IMR-90 (cell line): ENCODE measurements around the gene ATP13A1. TPM values are rescaled to one million over a fixed set of nuclear protein-coding genes. Genes with fewer than 3 reads are reported as not detected.

Experiments used
- ATAC-seq: fragments of 200-7000 bp; cut with Tn5 transposase; 2 replicates; pipeline ENCODE4 v1.9.1; 2020; ENCODE audit warnings: low read depth, mild to moderate bottlenecking, moderate library complexity
- BruUV-seq: library from RNA; stranded (reverse); fragments of 400-500 nt; replicated peaks from 2 replicates; lab custom pipeline; 2021; lab: Mats Ljungman, UMichigan
- CTCF ChIA-PET: fragments of 300-600 bp; formaldehyde crosslinking; extraction: SDS; loops from one replicate; lab custom pipeline; 2021; ENCODE audit warnings: antibody characterized with exemption; lab: Yijun Ruan, JAX
- POLR2A ChIA-PET: fragments of 300-600 bp; sonication (Branson Sonifier 250); formaldehyde crosslinking; loops from one replicate; lab custom pipeline; 2022; ENCODE audit warnings: antibody characterized with exemption; ENCODE audit not compliant: unreplicated experiment; lab: Charles Lee
- DNase-seq: peaks from one replicate; pipeline ENCODE4 v3.0.0; 2013
- H2AFZ ChIP-seq: replicated peaks from 2 replicates; pipeline ENCODE3; 2013; ENCODE audit warnings: low read length, mild to moderate bottlenecking; ENCODE audit not compliant: poor library complexity
- H2AK5ac ChIP-seq: 2 replicates; pipeline ENCODE4 v1.6.1; 2013; ENCODE audit warnings: low read depth, low read length, inconsistent platforms
- H2AK9ac ChIP-seq: replicated peaks from 2 replicates; pipeline ENCODE3; 2013; ENCODE audit warnings: mild to moderate bottlenecking, low read depth, low read length, moderate library complexity; ENCODE audit not compliant: poor library complexity
- H2BK120ac ChIP-seq: 2 replicates; pipeline ENCODE4 v1.6.1; 2013; ENCODE audit warnings: low read depth, low read length, inconsistent platforms
- H2BK15ac ChIP-seq: 3 replicates; pipeline ENCODE4 v1.6.1; 2013; ENCODE audit warnings: low read depth, low read length, inconsistent platforms
- H2BK20ac ChIP-seq: 2 replicates; pipeline ENCODE4 v1.6.1; 2013; ENCODE audit warnings: low read depth, mild to moderate bottlenecking, inconsistent platforms, low read length, moderate library complexity
- H2BK5ac ChIP-seq: 2 replicates; pipeline ENCODE4 v1.6.1; 2013; ENCODE audit warnings: mild to moderate bottlenecking, low read depth, low read length, inconsistent platforms; ENCODE audit not compliant: poor library complexity, severe bottlenecking
- H3K14ac ChIP-seq: replicated peaks from 2 replicates; pipeline ENCODE4 v1.6.1; 2013; ENCODE audit warnings: low read depth, low read length, inconsistent platforms
- H3K18ac ChIP-seq: 2 replicates; pipeline ENCODE4 v1.6.1; 2013; ENCODE audit warnings: low read depth, low read length, control low read depth
- H3K23ac ChIP-seq: 2 replicates; pipeline ENCODE4 v1.6.1; 2013; ENCODE audit warnings: low read depth, low read length, inconsistent platforms
- H3K27ac ChIP-seq: 2 replicates; pipeline ENCODE4 v1.5.1; 2013; ENCODE audit warnings: mild to moderate bottlenecking, control low read depth, low read length; ENCODE audit not compliant: insufficient read depth
- H3K27me3 ChIP-seq: 2 replicates; pipeline ENCODE4 v1.6.1; 2013; ENCODE audit warnings: low read length; ENCODE audit not compliant: control insufficient read depth, insufficient read depth
- H3K36me3 ChIP-seq: 2 replicates; pipeline ENCODE4 v1.6.1; 2013; ENCODE audit warnings: low read length, mixed read lengths; ENCODE audit not compliant: control insufficient read depth, insufficient read depth
- H3K4ac ChIP-seq: 2 replicates; pipeline ENCODE4 v1.6.1; 2013; ENCODE audit warnings: low read depth, low read length, inconsistent platforms
- H3K4me1 ChIP-seq: 2 replicates; pipeline ENCODE4 v1.6.1; 2013; ENCODE audit warnings: low read length, mixed read lengths; ENCODE audit not compliant: control insufficient read depth, insufficient read depth
- H3K4me2 ChIP-seq: 2 replicates; pipeline ENCODE4 v1.6.1; 2013; ENCODE audit warnings: low read depth, mild to moderate bottlenecking, control low read depth, low read length, moderate library complexity
- H3K4me3 ChIP-seq: 2 replicates; pipeline ENCODE4 v1.5.1; 2013; ENCODE audit warnings: low read depth, mild to moderate bottlenecking, control low read depth, low read length, moderate library complexity; ENCODE audit not compliant: insufficient read depth
- H3K56ac ChIP-seq: 2 replicates; pipeline ENCODE4 v1.6.1; 2013; ENCODE audit warnings: low read length, inconsistent platforms; ENCODE audit not compliant: insufficient read depth; ENCODE audit errors: extremely low read depth
- H3K79me1 ChIP-seq, 2 experiments: 2 replicates each; pipeline ENCODE4 v1.6.1; 2013; ENCODE audit warnings: low read length in 2 of 2, inconsistent platforms in 1 of 2, low read depth in 1 of 2
- H3K9ac ChIP-seq: 2 replicates; pipeline ENCODE4 v1.6.1; 2013; ENCODE audit warnings: low read depth, low read length, control low read depth
- H3K9me1 ChIP-seq: 2 replicates; pipeline ENCODE4 v1.6.1; 2013; ENCODE audit warnings: low read length, inconsistent platforms; ENCODE audit not compliant: insufficient read depth
- H3K9me3 ChIP-seq: 2 replicates; pipeline ENCODE4 v1.6.1; 2013; ENCODE audit warnings: low read length; ENCODE audit not compliant: control insufficient read depth, insufficient read depth
- H4K20me1 ChIP-seq: 2 replicates; pipeline ENCODE4 v1.6.1; 2013; ENCODE audit warnings: low read length, inconsistent platforms; ENCODE audit not compliant: insufficient read depth
- H4K5ac ChIP-seq: 2 replicates; pipeline ENCODE4 v1.6.1; 2013; ENCODE audit warnings: mild to moderate bottlenecking, low read depth, low read length, control low read depth
- H4K8ac ChIP-seq, 2 experiments: 2 replicates each; pipeline ENCODE4 v1.6.1; 2013; ENCODE audit warnings: low read depth in 2 of 2, low read length in 2 of 2, control low read depth in 1 of 2, inconsistent platforms in 1 of 2
- H4K91ac ChIP-seq: 2 replicates; pipeline ENCODE4 v1.6.1; 2013; ENCODE audit warnings: low read depth, low read length, inconsistent platforms; ENCODE audit not compliant: insufficient read depth
- BHLHE40 ChIP-seq: fragments of 150-350 bp; IDR thresholded peaks from 2 replicates; pipeline ENCODE4 v1.6.1; 2016; ENCODE audit warnings: mild to moderate bottlenecking, low read depth, low read length
- CEBPB ChIP-seq: IDR thresholded peaks from 2 replicates; pipeline ENCODE4 v1.6.1; 2012; ENCODE audit warnings: low read depth, low read length, improper control_type of control experiment
- CTCF ChIP-seq: conservative IDR thresholded peaks from 2 replicates; pipeline ENCODE4 v1.5.1; 2012; ENCODE audit warnings: mild to moderate bottlenecking, low read depth, low read length, improper control_type of control experiment
- ELK1 ChIP-seq: fragments of 150-350 bp; IDR thresholded peaks from 2 replicates; pipeline ENCODE4 v1.6.1; 2016; ENCODE audit warnings: low read depth, mild to moderate bottlenecking, low read length, moderate library complexity, borderline replicate concordance
- MAFK ChIP-seq: IDR thresholded peaks from 2 replicates; pipeline ENCODE4 v1.6.1; 2012; ENCODE audit warnings: low read depth, low read length, improper control_type of control experiment
- MAZ ChIP-seq: IDR thresholded peaks from 2 replicates; pipeline ENCODE4 v1.6.1; 2012; ENCODE audit warnings: low read depth, mild to moderate bottlenecking, low read length, improper control_type of control experiment, moderate library complexity, borderline replicate concordance
- MXI1 ChIP-seq: IDR thresholded peaks from 2 replicates; pipeline ENCODE4 v1.6.1; 2012; ENCODE audit warnings: low read depth, mild to moderate bottlenecking, low read length, moderate library complexity, borderline replicate concordance
- NFE2L2 ChIP-seq: fragments of 150-350 bp; IDR thresholded peaks from 2 replicates; pipeline ENCODE4 v1.6.1; 2016; ENCODE audit warnings: low read depth, mild to moderate bottlenecking, low read length
- RAD21 ChIP-seq: IDR thresholded peaks from 2 replicates; pipeline ENCODE4 v1.6.1; 2012; ENCODE audit warnings: low read length, improper control_type of control experiment
- RCOR1 ChIP-seq: IDR thresholded peaks from 2 replicates; pipeline ENCODE4 v1.6.1; 2012; ENCODE audit warnings: mild to moderate bottlenecking, low read length, improper control_type of control experiment; ENCODE audit not compliant: insufficient replicate concordance
- RFX5 ChIP-seq: IDR thresholded peaks from 2 replicates; pipeline ENCODE4 v1.8.0; 2012; ENCODE audit warnings: low read depth, mild to moderate bottlenecking, low read length, moderate library complexity
- SMC3 ChIP-seq: fragments of 150-350 bp; IDR thresholded peaks from 2 replicates; pipeline ENCODE4 v1.6.1; 2016; ENCODE audit warnings: low read depth, mild to moderate bottlenecking, antibody characterized with exemption, low read length, moderate library complexity
- WGBS, 2 experiments: methylation state at CpG; one replicate each; pipeline versions ENCODE4 v1.1.5 to v1.1.7; 2013; ENCODE audit warnings: missing lambda C conversion rate in 2 of 2; ENCODE audit not compliant: insufficient read length in 1 of 2; ENCODE audit errors: extremely low coverage in 2 of 2; 5-methylcytosine and 5-hydroxymethylcytosine counted together
- dilution Hi-C: fragments of 300-500 bp; cut with HindIII; formaldehyde crosslinking; loops from one replicate; pipeline ENCODE4 v1.14.3; 2018; ENCODE audit warnings: low sequenced_read_pairs; ENCODE audit not compliant: unreplicated experiment
- in situ Hi-C: fragments of 300-500 bp; cut with MboI; formaldehyde crosslinking; loops from 3 replicates; pipeline ENCODE4 v1.14.3; 2019; ENCODE audit warnings: low sequenced_read_pairs, inconsistent platforms, mixed read lengths
- intact Hi-C: fragments of 100-400 bp; cut with micrococcal nuclease; formaldehyde crosslinking; loops from 2 replicates; pipeline ENCODE4 v1.10.0; 2022
- polyA plus RNA-seq, 3 experiments: library from polyadenylated mRNA; depleted of rRNA; stranded (reverse); fragments of >200 nt; gene quantifications; 2 replicates each; pipeline ENCODE4 v1.2.3, GENCODE V29; 2012; ENCODE audit warnings: low replicate concordance in 1 of 3
- total RNA-seq: library from RNA; depleted of rRNA; stranded (reverse); fragments of >200 nt; gene quantifications from 2 replicates; pipeline ENCODE4 v1.2.3, GENCODE V29; 2012
- TF ChIP-seq, protein P1 (sequence below): fragments of 150-350 bp; IDR thresholded peaks from 2 replicates; pipeline ENCODE4 v1.6.1; 2017; ENCODE audit warnings: mild to moderate bottlenecking, antibody characterized with exemption, low read length, low read depth

ATP13A1 gene
- total and polyA plus RNA-seq, 2 of the 4 experiments (the other 2 are of a cell fraction) = 13.3 to 43.8 TPM

DNA sequence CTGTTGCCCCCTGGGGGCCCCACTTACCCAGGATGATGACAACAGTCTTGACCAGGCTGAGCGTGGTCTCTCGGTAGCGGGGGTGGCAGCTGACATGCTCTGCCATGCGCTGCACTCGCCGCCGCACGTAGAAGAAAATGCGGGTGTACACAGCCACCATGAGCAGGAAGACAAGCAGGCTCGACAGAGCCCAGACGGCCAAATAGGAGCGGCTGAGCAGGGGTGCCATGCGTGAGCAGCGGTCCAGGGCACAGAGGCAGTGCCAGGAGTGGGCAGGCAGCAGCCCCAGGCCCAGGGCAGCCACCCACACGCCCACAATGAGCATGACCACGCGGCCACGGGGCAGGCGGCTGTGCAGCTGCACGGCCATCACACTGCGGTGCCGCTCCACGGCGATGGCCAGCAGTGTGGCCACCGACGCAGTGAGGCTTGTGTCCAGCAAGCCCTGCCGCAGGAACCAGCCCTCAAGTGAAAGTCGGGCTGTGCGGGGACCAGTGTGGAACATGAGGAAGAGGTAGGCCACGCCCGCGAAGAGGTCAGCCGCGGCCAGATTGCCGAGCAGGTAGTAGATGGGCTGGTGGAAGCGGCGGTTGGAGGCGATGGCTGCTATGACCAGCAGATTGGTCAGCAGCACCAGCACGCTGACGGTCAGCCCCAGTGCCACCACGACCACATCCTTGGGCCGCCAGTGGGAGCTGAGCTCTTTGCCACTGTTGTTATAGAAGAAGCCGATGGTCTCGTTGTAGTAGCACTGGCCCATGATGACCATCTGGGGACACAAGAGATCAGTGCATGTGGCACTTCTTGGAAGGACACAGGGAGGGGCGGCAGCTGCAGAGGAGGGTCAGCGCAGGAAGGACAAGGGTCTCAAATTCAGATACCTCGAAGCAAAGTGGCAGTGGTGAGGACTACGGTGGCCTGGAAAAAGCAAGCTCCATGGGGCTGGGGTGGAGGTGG is 36.7 kb downstream of the ATP13A1 start:
- Histone ChIP-seq H4K5ac (no peak overlapping the region), H3K4me3 (no peak overlapping the region), H4K91ac (no peak overlapping the region), H3K9ac (no peak overlapping the region), H3K56ac (no peak overlapping the region), H3K4me2 (no peak overlapping the region), H2BK20ac (no peak overlapping the region), H2AK9ac (no peak overlapping the region), H3K14ac (no peak overlapping the region), H3K36me3 (peaks cover 13% of the 10 kb centered on the region), H2AK5ac (no peak overlapping the region), H3K18ac (no peak overlapping the region), H3K9me3 (no peaks in the 10 kb centered on the region), H4K20me1 (no peaks in the 10 kb centered on the region), H3K27me3 (no peaks in the 10 kb centered on the region; the same call in 1 of the 2 replicates), H2BK15ac (no peak overlapping the region), H3K9me1 (peaks cover 3% of the 10 kb centered on the region; the same call in 1 of the 2 replicates), H3K27ac (no peak overlapping the region), H2BK5ac (no peak overlapping the region), H2AFZ (peak overlapping the region; percentile 23), H3K23ac (no peak overlapping the region), H4K8ac (no peak overlapping the region), H3K4me1 (no peaks in the 10 kb centered on the region), H3K79me1 (no peaks in the 10 kb centered on the region), H3K4ac (no peak overlapping the region), H2BK120ac (no peak overlapping the region)
- BruUV-seq = no TSS peak
- WGBS, 2 experiments = 92% methylated on average over 33 of the region's 48 CpGs; no CpG with 5 or more reads in 1 of the 2 experiments
- no peak for TF ChIP-seq RFX5
- TF ChIP-seq CEBPB = no peak
- TF ChIP-seq, protein P1, sequence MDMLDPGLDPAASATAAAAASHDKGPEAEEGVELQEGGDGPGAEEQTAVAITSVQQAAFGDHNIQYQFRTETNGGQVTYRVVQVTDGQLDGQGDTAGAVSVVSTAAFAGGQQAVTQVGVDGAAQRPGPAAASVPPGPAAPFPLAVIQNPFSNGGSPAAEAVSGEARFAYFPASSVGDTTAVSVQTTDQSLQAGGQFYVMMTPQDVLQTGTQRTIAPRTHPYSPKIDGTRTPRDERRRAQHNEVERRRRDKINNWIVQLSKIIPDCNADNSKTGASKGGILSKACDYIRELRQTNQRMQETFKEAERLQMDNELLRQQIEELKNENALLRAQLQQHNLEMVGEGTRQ = no peak
- no peak for TF ChIP-seq ELK1
- TF ChIP-seq MXI1 = no peak
- no peak for TF ChIP-seq RCOR1
- no peak for TF ChIP-seq CTCF
- no peak for TF ChIP-seq NFE2L2
- TF ChIP-seq MAFK = no peak
- no peak for TF ChIP-seq MAZ
- TF ChIP-seq BHLHE40 = no peak
- TF ChIP-seq SMC3 = no peak
- TF ChIP-seq RAD21 = no peak
- intact Hi-C loops (no loop called here), dilution Hi-C loops (no loop called here), in situ Hi-C loops (loop anchor here (25.0 kb wide), 1 partner anchor 239 kb away; no protein-coding TSS in a partner anchor)
- CTCF ChIA-PET = interaction anchor here (0.6 kb wide), 1 partner anchor 12 kb away, joined by 4 read pairs; no protein-coding TSS in a partner anchor
- no peak for ATAC-seq
- POLR2A ChIA-PET = no interaction called here
- no peak for DNase-seq
